SKM-1 (cell line): Measurements from ENCODE around the gene FGF9.

Experiments used
- DNase-seq: peaks from one replicate; lab custom pipeline; 2025; ENCODE audit not compliant: unreplicated experiment; lab: John Stamatoyannopoulos, UW

The FGF9 gene

DNA sequence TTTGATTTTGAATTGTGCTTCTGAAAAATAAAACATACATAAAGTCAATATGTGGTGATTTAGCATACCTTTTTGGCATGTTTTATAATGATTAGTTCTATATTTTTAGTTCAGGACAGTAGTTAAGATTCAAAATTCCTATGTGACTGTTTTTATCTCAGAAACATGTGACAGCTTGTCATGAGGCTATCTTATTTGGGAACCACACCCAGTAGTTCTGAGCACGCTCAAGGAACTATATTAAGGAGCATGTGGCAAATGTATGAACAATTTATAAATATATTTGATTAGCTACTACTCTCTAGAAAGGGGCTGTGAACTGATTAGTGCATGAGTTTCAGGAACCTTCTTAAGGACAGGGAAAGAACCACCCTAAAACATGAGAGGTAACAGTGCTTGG is 38.8 kb downstream of the FGF9 start:
- no peak for DNase-seq

DNA sequence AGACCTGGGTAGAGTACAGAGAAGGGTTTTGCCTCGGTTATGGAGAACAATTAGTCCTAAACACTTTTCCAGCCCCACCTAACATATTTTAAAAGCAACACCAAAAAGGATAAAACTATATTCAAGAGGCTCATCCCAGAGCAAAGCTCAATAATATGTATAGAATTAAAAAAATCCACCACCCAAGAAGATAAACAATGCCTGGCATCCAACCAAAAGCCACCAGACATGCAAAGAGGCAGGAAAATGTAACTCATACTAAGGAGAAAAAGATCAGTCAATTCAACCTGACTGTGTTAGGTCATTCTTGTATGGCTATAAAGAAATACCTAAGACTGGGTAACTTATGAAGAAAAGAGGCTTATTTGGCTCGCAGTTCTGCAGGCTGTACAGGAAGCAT is 39.3 kb downstream of the FGF9 start:
- DNase-seq: no peak

DNA sequence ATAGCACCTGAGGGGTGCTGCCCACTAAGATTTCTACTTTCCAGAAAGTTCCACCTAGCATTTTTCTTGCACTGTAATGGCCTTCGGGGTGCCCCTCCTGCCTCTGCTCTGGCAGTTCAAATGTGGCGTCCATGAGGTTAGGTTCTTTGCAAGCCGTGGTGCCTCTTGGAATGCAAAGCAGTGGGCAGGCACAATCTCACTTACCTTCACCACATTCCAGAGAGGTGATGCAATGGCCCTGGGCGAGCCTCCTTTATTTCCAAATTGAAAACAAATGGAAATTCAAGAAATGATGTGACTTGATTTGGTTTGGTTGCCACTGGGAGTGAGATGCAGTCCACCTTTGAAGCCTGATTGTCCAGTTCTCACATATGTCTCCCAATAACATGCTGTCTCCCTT is 46.9 kb downstream of the FGF9 start:
- DNase-seq: no peak

DNA sequence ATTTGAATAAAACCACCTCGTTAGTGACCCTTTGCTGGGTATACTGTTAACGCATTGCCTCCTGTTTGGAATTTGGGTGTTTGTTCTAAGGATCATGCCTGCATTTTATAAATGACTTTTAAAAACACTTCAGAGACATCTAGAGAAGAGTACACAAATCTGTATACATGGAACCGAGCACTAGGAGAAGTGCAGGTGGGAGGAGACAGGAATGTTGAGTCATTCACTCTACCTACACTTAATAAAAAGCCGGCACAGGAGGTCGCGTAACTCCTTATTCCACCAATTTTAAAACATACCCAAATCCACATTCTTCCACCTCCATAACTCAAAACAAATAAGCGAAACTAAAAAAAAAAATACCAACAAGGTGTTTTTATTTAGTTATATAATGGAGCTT is 48.6 kb downstream of the FGF9 start:
- DNase-seq: no peak

DNA sequence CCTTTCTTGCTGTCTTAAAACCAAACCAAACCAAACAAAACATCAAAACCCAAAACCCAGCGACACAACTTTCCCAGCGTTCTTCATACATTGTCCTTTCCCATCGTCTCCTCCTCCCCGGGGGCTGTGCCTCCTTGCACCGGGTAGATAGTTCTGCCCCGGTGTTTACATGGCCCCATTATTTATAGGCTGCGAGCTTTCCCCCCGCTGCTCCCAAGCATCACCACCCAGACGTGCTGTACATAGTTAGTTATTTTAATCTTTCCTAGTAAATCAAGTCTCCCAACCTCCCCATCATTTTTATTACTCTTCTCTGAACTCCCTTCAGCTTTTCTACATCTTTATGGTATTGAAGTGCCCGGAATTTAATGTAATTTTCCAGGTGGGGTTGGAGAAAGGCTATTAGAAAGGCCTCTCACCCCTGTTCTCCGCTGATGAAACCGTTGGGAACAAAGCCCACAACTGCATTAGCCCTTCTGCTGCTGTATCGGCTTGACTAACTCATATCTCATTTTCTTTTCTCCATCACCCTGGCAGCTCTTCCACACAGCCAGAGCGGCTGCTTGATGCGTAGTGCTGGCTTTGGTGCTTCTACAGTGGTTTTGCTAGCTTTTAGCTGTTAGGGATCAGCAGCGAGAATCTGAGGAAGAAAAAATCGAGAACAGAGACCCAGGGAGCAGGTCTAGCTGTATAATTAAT is 53.1 kb downstream of the FGF9 start:
- no peak for DNase-seq

DNA sequence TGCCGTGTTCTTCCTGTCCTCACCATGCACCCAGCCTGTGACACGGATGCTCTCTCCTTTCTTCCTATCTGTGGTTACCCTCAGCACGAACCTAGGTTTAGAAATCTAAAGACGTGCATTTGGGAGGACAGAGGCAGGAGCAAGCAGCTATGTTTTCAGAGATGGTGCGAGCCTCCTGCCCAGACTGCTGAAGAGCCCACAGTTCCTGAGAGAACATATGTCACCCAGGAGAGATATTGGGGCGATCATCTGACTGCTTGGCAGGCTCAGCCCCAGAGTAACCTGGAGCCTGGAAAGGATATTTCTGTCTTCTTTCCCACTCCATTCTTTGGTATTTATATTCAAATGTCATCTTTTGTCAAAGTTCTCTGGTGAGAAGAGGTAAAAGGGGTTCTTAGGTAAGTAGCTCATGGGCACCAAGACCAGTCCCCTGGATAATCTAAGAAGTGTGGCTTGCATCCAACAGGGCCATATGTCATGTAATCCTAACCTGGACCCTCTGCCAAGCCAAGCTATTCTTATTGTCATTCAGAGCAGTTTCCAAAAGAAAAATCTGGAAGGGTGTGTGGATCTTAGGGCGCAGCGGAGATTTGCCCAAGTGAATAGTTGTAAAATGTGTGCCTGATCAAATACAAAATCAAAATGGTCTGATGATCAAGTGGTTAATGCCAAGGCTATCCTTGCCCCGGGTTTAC is 59.5 kb downstream of the FGF9 start:
- DNase-seq: no peak

DNA sequence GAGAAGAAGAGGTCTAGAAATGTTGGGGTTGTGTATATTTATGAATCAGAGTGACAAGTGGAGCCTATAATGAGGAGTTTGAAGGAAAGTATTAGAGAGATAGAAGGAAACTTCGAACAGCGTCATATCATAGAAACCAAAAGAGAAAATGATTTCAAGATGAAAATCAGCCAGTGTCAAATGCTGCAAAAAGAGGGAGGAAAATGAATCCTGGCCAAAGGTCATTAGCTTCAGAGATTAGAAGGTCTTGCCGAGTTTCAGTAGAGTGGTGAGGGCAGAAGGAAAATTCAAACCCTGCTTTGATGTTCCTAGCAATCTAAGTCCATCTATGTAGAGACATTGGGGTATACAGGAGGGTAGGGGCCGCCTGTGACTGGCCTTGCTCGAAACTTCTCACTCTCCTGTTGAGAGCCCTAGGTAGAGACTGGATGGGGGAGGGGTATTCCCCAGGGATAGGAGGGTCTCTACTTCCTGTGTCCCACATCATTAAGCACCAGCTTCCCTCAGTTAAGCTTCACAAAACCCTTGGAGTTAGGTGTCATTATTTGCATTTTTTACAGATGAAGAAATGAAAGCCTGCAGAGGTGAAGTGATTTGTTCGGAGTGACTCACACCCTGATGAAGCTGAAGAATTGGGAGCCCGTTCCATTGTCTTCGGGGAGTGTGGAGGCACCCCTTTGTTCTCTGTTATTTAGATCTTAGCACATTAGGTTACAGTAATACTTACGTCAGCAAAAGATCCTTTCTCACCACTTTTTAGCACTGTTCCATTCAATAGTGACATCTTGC is 62.8 kb downstream of the FGF9 start:
- no peak for DNase-seq

DNA sequence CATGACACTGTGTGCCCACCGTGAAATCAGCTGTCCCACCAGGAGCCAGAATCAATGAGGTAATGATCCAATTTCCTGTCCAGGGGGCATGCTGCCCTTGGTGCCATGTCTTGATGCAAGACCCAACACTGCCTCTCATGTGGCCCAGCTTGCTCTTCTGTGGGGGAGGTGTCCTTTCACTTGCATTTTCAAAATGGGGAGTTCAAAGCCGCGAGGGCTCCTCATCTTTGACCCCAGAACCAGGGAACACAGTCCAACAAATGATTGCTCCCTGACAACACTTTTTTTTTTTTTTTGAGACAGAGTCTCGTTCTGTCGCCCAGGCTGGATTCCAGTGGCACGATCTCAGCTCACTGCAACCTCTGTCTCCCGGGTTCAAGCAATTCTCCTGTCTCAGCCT is 64.1 kb downstream of the FGF9 start:
- no peak for DNase-seq

DNA sequence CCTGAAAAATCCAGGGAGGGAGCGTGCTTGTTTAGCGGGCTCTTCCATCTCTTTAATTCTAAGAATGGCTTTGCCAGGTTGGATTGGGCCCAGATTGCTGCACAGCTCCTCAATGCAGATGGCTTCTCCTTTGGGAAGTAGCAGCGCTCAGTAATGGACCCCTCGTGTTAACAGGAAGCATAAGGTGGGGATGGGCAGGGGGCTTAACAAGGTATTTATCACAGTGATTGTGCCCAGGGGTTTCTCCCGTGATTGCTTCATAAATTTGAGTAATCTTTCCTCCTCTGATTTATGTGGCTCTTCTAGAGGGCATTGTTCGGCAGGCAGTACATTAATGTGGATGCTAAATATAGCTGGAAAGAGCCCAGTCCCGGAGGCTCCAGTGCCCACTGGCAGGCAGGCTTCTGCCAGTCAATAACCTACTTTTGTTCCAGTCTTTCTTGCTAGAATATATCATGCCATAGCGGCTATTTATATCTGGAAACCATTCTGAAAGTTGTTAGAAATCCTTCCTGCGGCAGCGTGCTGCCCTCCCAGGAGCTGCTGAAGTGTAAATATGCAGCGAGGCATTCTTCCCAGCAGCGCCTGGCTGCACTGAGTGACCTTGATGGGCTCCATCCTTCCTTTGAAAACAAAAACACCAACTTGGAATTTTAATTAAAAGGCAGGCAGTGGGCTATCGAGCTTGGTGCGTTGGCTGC is 65.0 kb downstream of the FGF9 start:
- no peak for DNase-seq

DNA sequence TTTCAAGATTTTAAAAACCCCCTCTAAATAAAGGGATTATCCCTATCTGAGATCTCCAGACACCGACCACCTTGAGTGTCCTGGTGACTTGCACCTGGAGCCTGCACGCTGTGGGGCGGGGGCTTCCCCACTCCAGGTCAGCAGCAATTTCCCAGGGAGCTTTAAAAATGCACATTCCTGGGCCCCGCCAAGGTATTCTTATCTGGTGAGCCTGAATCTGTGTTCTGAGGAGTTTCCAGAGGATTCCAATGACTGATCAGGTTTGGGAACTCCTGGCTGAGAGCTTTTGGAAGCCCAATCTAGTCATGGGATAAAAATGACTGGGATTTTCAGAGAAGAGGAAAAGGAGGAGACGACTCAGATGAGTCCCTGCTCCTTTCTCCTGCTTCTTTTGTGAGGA is 66.1 kb downstream of the FGF9 start:
- no peak for DNase-seq

DNA sequence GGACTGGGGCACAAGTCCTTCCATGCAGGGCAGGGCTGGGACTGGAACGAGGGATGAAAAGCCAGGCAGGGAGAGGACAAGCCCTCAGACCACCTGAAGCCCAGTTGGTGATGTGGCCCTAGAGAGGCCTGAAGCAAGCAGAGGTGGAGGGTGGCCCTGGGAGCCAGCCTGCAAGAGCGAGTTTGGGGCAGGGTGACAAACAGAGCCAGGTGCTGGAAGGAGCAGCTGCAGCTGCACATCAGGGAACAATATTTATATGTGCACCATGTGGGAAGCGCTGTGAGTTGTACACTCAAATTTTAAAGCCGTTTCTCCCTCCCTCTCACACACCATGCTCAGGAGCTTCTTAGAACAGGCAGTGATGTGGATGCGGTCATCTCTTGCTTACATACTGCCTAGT is 67.8 kb downstream of the FGF9 start:
- DNase-seq: no peak

DNA sequence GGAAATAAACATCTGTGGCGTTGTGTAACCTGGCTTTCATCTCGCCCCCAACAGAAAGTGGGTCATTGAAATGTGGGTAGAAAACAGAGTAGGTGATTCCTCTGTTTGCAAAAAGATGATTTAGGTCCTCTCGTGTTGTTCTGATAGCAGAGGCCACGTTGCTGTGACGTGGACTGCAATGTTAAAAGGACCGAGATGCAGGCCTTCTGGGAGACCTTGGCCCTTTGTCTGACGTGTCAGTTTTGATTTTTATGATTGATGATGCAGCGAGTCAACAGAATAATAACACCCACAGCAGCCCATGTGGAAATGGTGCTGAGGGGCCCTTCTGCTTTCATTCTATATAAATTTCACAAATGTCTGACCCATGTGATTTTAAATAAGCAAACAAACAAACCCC is 68.9 kb downstream of the FGF9 start:
- no peak for DNase-seq

DNA sequence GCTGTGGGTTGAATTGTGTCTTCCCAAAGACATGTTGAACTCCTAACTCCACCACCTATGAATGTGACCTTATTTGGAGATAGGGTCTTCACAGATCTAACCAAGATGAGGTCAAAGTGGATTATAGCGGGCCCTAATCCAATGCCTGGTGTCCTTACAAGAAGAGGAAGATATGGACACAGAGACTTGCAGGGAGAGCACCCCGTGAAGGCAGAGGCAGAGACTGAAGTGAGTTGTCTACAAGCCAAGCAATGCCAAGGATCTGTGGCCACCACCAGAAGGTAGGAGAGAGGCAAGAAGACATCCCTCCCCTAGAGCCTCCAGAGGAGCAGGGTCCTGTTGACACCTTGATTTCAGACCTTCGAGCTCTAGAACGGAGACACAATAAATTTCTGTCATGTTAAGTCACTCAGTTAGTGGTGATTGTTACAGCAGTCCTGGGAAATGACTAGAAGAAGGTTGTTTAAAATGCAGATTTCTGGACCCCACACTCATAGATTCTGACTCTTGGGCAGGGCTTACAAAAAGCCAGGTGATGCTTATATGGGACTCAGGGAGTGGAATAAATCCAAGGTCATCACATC is 70.6 kb downstream of the FGF9 start:
- DNase-seq: no peak

DNA sequence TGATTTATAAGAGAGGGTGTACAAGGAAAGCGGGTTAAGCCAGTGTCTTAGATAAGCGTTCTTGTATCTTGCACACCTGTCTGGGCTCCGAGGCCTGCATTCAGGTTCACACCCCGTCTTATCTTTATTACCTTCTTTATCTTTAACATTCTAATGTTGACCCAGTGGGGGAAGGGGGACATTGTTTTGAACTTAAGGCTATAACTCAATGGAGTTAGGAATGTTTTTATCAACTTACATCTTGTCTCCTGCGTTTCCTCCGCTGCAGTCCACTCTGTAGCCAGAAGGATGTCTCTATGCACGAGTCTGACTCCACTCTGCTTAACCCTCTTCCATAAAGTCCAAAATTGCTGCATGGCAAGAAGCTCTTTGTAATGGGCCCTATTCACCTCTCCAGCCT is 71.2 kb downstream of the FGF9 start:
- no peak for DNase-seq

DNA sequence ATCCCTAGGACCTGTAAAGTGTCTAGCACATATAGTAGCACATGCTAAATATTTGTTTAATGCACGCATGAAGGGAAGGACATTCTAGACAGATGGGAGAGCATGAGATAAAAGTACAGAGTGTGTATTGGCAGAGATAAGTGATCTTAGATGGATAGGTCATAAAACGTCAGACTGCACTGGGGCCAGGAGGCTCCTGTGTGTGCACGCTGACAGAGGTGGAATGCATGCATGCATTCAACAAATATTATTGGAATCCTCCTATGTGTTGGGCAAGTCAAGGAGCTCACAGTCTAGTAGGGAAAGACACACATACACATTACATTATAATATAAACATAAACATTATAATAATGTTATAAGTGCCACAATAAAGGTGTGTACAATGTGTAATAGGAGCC is 73.3 kb downstream of the FGF9 start:
- no peak for DNase-seq

DNA sequence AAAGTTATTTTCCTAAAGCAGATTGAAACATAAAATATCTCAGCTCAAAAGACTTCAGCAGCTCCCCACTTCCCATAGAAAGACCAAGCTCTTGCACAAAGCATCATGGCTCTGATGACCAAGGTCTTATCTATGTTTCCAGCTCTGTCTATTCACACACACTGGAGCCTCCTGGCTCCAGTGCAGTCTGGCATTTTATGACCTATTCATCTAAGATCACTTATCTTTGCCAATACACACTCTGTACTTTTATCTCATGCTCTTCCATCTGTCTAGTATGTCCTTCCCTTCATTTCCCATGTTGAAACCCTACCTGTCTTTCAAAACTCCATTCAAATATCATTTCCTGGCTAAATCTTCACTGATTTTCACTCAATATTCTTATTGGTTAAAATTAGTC is 74.4 kb downstream of the FGF9 start:
- no peak for DNase-seq

DNA sequence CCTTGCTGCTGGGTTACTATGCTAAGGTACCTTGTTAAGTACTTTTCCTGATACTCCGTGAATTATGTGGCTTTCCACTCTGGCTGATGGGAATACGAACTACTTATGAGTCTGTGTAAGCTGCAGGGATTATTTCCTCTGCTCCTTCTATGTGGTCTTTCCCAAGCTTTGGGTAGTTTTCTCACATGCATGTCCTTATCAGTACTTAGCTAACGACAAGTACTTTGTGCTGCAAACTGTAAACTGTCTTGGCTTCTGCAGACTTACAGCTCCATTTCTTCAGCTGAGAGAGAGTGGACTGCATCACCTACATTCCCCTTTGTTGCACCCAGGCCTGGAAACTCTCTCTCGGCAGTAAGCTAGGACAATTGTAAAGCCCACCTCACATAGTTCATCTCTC is 76.6 kb downstream of the FGF9 start:
- DNase-seq: no peak

DNA sequence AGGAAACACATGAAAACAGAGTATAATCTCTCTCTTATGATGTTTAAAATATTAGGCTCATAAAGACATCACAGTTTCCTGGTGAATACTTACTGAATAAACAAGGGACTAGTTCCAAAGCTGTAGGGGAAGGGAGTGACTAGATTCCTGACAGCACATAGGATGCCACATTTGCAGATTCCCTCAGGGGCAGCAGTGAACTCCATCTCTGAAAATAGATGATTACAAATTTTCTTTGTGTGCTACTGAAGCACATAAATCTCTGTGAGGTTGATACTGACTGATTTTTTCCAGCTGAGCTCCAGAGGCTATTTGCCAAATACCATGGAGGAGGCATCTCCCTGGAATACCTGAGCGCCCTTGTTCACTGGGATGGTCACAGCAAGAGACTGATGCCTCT is 77.3 kb downstream of the FGF9 start:
- DNase-seq: no peak

DNA sequence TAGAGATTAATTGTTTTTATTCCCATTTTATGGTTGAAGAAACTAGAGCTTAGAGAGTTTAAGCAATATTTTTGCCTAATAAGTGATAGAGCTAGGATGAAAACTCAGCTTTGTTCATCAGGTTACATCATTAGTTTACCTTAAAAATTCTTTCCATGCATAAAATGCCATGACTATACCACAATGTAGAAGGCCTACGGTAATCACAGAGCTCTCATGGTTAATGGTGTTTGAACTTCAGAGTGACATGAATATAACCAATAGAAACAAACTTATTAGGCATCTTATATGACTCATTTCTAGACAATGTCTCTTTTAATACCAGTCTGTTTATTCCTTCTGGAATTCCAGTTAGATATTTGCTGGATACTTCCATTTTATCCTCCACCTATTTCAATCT is 78.5 kb downstream of the FGF9 start:
- DNase-seq: no peak

DNA sequence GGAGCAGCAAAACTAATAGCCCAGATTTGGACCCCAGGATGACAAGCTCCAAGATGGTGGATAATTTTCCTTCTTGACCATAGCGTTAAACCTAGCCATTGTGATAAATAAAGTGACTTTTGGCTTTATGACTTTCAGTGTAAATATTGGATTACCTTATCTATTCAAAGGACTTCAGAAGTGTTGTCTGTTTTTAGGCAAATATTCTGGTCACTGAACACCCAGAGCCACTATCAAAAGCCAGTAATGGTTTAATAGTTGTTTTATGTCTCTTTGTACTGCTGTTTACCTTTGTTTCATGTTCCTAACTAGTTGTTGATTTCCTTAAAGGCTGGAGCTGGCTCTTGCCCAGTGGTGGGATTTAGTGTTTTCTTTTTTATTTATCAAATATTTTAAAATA is 81.6 kb downstream of the FGF9 start:
- no peak for DNase-seq

DNA sequence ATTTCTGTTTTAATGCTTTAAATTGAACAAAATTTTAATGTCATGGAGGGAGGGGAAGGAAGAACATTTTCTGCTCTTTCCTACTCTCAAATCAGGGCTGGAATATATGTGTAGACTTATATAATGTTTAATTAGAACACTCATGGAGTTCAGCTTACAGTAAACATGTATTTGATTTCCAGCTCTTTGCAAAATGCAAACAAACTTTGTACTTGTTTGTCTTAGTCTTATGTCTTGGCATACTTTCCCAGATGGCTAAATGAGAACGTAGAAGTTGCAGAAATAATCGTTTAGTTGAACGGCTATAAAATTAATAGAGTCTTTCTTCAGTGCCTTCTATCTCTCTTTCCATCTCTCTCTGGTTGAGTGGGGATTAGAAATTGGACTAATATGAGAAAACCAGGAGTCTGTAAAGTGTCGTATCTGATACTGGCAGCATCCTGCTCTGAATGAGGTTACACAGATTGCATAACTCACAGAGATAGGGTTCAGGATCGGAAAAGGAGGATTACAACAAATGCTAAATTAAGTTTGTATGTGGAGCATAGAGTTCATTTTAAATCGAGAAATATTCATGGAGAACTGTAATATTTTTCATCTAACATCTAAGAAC is 82.3 kb downstream of the FGF9 start:
- DNase-seq: no peak
